ENCODE data around the gene DNAH14. TPM values are rescaled to one million over a fixed set of nuclear protein-coding genes. Genes with fewer than 3 reads are reported as not detected.
"Not testable (repeated sequence)": the region's sequence is repeated elsewhere in the genome, so short reads cannot be mapped to it uniquely, and the experiment has no call there.

The DNAH14 gene
- polyA plus RNA-seq, 3 donors = 0.80 to 3.6 (median 1.8) TPM

DNA sequence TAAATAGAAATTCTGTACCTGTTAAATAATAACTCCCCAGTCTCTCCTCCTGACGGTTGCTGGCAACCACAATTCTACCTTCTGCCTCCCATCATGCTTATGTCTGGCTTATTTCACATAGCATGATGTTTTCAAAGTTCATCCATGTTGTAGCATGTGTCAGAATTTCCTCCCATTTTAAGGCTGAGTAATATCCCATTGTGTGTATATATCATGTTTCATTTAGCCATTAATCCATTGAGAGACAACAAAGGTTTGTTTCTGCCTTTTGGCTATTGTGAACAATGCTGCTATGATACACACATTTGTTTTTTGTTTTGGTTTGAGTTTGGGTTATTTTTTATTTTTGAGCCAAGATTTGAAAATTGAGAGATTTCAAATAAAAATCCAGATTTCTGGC lies 426.4 kb downstream of the DNAH14 start:
- 80 to 90% (median 89%) methylated on average over 1 of the region's 1 CpG for WGBS, 3 donors
- no peak overlapping the region for H3K27ac ChIP-seq (ENCODE audit: low read depth, low read length)

- 87 to 94% (median 91%) methylated on average over 4 of the region's 4 CpGs for WGBS, 3 donors
- no peak overlapping the region for H3K27ac ChIP-seq (ENCODE audit: low read depth, low read length)
Measured at GRCh38 chr1:225360119-225360518, 430.6 kb downstream of the DNAH14 start.

DNA sequence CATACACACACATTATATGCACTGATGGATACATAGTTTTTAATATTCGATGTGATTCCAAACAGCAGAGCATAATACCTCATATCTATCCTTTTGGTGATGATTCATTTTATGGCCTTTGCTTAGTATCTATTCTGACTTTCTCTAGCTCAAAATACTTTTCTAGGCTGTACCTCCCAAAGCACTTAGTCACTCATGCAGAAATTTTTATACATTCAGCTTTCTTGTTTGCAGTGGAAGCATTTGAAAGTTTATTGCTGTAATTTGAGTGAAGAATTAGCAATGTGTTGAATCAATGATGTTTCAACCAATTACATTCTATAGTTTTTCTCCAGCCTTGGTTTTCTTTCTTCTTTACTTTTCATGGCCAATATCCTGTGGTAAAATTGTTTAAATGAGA lies 431.7 kb downstream of the DNAH14 start:
- WGBS, 3 donors = 92 to 98% (median 94%) methylated on average over 1 of the region's 1 CpG
- no peak overlapping the region for H3K27ac ChIP-seq (ENCODE audit: low read depth, low read length)

- no peak overlapping the region for H3K27ac ChIP-seq (ENCODE audit: low read depth, low read length)
Measured at GRCh38 chr1:225362805-225363204, 433.3 kb downstream of the DNAH14 start.

GRCh38 chr1:225364439-225364838 lies 435.0 kb downstream of the DNAH14 start:
- WGBS, 3 donors = 91 to 93% (median 92%) methylated on average over 6 of the region's 6 CpGs
- no peak overlapping the region for H3K27ac ChIP-seq (ENCODE audit: low read depth, low read length)

DNA sequence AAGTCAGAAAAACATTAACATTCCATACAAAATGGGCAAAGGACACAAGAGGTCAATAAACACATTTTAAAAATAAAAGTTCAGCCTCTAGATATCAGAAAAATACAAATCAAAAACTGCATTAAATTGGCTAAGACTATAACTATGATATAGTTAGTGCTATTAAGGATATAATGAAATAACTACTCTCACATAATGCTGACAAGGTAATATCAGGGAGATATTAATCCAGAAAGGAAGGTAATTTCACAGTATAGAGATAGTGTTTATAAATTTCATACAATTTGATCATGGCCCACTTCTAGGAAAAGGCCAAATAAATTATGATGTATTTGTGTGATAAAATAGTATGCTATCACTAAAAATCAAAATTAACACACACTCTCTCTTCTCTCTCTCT lies 436.5 kb downstream of the DNAH14 start:
- no peak overlapping the region for H3K27ac ChIP-seq (ENCODE audit: low read depth, low read length)

GRCh38 chr1:225366552-225366951 lies 437.1 kb downstream of the DNAH14 start:
- 15 to 49% (median 48%) methylated on average over 1 of the region's 1 CpG for WGBS, 3 donors
- no peak overlapping the region for H3K27ac ChIP-seq (ENCODE audit: low read depth, low read length)

- H3K27ac ChIP-seq (ENCODE audit: low read depth, low read length) = no peak overlapping the region
- 78 to 88% (median 85%) methylated on average over 3 of the region's 3 CpGs for WGBS, 3 donors
Measured at GRCh38 chr1:225368036-225368552, 438.6 kb downstream of the DNAH14 start.

DNA sequence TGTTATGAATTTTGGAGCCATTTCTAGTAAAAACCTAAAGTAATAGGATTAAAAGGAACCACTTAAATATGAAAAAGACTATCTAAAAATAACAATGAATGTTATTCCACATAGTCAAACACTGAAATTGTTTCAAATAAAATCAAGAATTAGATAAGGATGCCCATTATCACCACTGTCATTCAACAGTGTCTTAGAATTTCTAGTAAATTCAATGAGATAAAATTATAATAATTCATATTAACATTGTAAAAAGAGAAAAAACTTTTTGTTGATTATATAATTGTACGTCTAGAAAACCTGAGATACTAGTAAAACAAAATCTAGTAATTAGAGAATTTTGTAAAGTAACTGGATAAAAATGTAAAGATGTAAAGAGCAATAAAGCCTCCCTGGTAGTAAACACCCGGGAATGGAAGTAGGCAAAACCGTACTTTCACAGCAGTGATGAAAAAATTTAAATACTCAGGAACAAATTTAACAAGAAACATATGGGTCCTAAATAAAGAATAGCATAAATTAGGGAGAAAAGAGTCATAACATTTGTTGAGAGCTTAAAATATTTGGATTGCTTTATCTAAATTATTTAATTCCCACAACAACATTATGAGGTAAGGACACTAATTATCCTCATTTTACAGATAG lies 442.0 kb downstream of the DNAH14 start:
- WGBS, 3 donors = 81 to 93% (median 82%) methylated on average over 3 of the region's 3 CpGs
- no peak overlapping the region for H3K27ac ChIP-seq (ENCODE audit: low read depth, low read length)

DNA sequence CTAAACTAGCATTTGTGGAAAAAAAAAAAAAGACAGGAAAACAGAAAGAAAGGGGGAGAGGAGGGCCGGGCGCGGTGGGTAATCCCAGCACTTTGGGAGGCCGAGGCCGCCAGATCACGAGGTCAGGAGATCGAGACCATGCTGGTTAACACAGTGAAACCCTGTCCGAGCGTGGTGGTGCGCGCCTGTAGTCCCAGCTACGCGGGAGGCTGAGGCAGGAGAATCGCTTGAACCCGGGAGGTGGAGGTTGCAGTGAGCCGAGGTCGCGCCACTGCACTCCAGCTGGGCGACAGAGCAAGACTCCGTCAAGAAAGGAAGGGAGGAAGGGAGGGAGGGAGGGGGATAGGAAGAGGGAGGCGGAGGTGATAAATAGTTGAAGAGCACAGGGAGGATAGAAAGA lies 443.7 kb downstream of the DNAH14 start:
- no peak overlapping the region for H3K27ac ChIP-seq (ENCODE audit: low read depth, low read length)
- WGBS, 3 donors = 91 to 93% (median 93%) methylated on average over 21 of the region's 21 CpGs

- no peak overlapping the region for H3K27ac ChIP-seq (ENCODE audit: low read depth, low read length)
- WGBS, 3 donors = 82 to 90% (median 82%) methylated on average over 4 of the region's 4 CpGs
Measured at GRCh38 chr1:225374996-225375395, 445.5 kb downstream of the DNAH14 start.

- 52 to 54% (median 54%) methylated on average over 10 of the region's 10 CpGs for WGBS, 3 donors
- no peak overlapping the region for H3K27ac ChIP-seq (ENCODE audit: low read depth, low read length)
Measured at GRCh38 chr1:225378880-225379279, 449.4 kb downstream of the DNAH14 start.

DNA sequence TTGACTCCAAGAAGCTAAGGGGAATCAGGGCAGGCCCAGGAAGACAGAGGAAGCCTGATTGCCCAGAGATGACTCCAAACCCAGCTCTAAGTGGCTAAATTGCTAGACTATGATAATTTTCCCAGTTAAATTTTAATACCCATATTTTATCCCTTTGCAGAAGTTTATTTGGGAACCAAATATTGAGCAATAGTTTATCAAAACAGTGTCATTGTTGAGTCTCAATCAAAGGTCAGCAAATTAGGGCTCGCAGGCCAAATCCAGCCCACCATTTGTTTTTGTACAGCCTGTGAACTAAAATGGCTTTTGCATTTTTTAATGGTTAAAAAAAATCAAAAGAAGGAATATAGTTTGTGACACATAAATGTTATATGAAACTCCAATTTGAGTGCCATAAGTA lies 451.2 kb downstream of the DNAH14 start:
- 92 to 97% (median 95%) methylated on average over 1 of the region's 1 CpG for WGBS, 3 donors

DNA sequence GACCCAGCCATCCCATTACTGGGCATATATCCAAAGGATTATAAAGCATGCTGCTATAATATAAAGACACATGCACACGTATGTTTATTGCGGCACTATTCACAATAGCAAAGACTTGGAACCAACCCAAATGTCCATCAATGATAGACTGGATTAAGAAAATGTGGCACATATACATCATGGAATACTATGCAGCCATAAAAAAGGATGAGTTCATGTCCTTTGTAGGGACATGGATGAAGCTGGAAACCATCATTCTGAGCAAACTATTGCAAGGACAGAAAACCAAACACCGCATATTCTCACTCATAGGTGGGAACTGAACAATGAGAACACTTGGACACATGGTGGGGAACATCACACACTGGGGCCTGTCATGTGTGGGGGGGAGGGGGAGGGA lies 457.4 kb downstream of the DNAH14 start:
- not testable (repeated sequence) for H3K27ac ChIP-seq (ENCODE audit: low read depth, low read length)
- 98 to 100% (median 98%) methylated on average over 2 to 3 of the region's 3 CpGs for WGBS, 3 donors

More for the DNA sequence above, 451.2 kb downstream of the DNAH14 start:
- H3K27ac ChIP-seq (ENCODE audit: low read depth, low read length) = no peak overlapping the region

DNA sequence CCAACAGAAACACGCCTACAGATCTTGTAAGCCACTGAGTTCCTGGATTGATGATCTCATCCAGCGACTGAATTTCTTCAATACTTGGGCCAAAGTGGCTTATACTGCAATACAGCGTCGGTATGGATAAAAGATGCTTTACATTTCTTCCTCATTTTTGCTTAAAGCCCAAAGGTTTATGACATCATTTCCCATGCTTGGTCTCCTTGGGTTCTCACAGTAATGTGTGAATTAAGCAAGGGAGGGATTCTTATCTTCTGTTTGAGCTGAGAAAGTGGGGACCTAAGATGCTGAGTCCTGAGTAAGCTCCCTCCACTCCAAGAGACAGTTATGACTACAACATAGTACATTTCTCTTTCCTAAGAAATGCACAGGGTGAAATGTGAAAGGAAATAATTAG lies 458.9 kb downstream of the DNAH14 start:
- WGBS, 3 donors = 41 to 79% (median 50%) methylated on average over 4 of the region's 4 CpGs
- H3K27ac ChIP-seq (ENCODE audit: low read depth, low read length) = no peak overlapping the region

DNA sequence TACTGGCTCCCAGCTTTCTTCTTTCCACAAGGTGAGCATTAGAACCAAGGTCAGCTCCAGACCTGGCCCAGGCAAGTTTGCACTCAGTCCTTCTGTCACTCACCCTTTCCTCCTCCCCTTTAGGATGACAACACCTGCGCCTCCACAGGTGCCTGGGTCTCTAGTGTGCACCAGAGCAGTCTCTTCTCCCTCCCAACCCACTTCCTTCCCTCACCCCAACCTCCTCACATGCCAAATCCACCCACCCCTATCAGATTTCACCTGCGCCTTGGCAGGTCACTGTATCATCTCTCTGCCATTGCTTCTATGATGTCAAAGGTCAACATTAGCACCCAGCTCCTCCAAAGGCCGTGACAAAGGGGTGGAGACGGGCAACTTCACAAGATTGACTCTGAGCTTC lies 460.4 kb downstream of the DNAH14 start:
- H3K27ac ChIP-seq (ENCODE audit: low read depth, low read length) = no peak overlapping the region
- 85 to 92% (median 90%) methylated on average over 4 of the region's 4 CpGs for WGBS, 3 donors

DNA sequence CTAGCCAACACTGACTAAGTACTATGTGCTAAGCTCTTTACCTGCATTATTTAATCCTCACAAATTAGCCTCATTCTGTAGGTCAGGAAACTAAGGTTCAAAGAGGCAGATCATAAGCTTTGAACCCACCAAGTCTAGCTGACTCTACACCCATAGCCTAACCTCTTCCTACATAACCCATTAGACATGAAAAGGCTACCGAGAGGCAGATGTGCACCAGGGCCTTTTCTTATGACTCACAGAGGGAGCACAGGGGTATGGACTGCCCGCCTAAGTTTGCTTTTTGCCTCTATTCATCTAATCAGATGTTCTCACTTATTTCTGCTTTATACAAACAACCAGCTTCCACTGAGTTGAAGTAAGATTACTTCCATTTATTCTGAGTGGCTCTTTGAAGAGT lies 466.9 kb downstream of the DNAH14 start:
- whole genome bisulfite sequencing, 3 donors = 77 to 91% (median 89%) methylated on average over 2 of the region's 2 CpGs
- H3K27ac ChIP-seq (ENCODE audit: low read depth, low read length) = no peak overlapping the region

GRCh38 chr1:225400968-225401367 lies 471.5 kb downstream of the DNAH14 start:
- WGBS, 3 donors = 76 to 95% (median 84%) methylated on average over 5 of the region's 5 CpGs
- no peak overlapping the region for H3K27ac ChIP-seq (ENCODE audit: low read depth, low read length)

- 92 to 96% (median 96%) methylated on average over 8 of the region's 8 CpGs for WGBS, 3 donors
Measured at GRCh38 chr1:225406976-225407725, 477.7 kb downstream of the DNAH14 start.

DNA sequence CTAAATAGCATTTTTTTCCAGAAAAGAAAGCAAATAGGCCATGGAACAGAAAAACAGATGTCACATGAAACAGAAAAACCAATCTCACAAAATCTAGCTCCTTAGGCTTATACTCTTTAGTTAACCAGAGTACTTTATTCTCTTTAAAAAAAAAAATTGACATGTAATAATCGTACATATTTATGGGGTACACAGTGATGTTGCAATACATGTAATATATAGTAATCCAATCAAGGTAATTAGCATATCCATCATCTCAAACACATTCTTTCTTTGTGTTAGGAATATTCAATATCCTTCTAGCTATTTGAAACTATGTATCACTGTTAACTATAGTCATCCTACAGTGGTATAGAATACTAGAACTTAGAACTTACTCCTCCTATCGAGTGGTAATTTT lies 478.3 kb downstream of the DNAH14 start:
- H3K27ac ChIP-seq (ENCODE audit: low read depth, low read length) = no peak overlapping the region
- 90 to 96% (median 94%) methylated on average over 2 of the region's 2 CpGs for WGBS, 3 donors

More at GRCh38 chr1:225406976-225407725, 477.7 kb downstream of the DNAH14 start:
- H3K27ac ChIP-seq (ENCODE audit: low read depth, low read length) = no peak overlapping the region

All from adipose tissue (tissue), 3 donors.